ENCODE results near the gene XG. TPM values are rescaled to one million over a fixed set of nuclear protein-coding genes. Genes with fewer than 3 reads are reported as not detected.
A peak's percentile ranks its signal among the peaks of the same experiment; 100 is the strongest.

The XG gene
- total RNA-seq, 3 donors from 2014 or later (not counting 1 experiment from before 2014, with no cell fraction given), result 0.85 TPM; not detected in 2

- Mint-ChIP-seq H3K36me3 (no peaks in the 10 kb centered on the region), H3K27me3 (ENCODE audit: low read depth in 2 of 2) (peaks cover 0 to 2% of the 10 kb centered on the region in 2 donors), H3K4me3 (no peak overlapping the region), H3K4me1 (peaks cover 0 to 7% of the 10 kb centered on the region in 2 donors), H3K9me3 (no peaks in the 10 kb centered on the region), H3K27ac (no peak overlapping the region)
- DNase-seq, result no peak
- Histone ChIP-seq H3K4me3 (ENCODE audit: low read length) (no peak overlapping the region), H3K27me3 (ENCODE audit: control insufficient read depth, insufficient read depth, low read length) (no peaks in the 10 kb centered on the region), H3K4me1 (ENCODE audit: control insufficient read depth, insufficient read depth, low read length) (no peaks in the 10 kb centered on the region), H3K36me3 (ENCODE audit: control insufficient read depth, insufficient read depth, low read length) (no peaks in the 10 kb centered on the region), H3K27ac (ENCODE audit: low read length) (no peak overlapping the region), H3K9me3 (ENCODE audit: control insufficient read depth, insufficient read depth, low read length) (no peaks in the 10 kb centered on the region)
- WGBS (ENCODE audit: insufficient coverage), result 74% methylated on average over 10 of the region's 13 CpGs
- ATAC-seq, result no peak
- intact Hi-C loops (cut with micrococcal nuclease), result no loop called here
- TF ChIP-seq CTCF (IDR thresholded peaks at IDR 0.05), result no peak
These were observed 72.1 kb downstream of the XG start for GRCh38 chrX:2823795-2824386.

DNA sequence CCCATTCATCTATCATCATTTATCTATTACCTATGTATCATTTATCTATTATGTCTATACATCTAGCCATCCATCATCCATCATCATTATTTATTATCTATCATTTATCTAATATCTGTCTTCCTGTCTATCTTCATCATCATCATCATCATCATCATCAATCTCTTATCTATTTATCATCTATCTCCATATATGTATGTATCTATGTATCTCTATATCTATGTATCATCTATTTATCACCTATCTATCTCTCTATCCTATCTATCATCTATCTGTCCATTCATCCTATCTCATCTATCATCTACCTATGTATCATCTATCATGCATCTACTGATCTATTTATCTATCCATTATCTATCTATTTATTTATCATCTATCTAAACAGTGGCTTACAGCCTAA is 73.0 kb downstream of the XG start:
- DNase-seq (no peak), ATAC-seq (no peak)
- Mint-ChIP-seq H3K4me3 (no peak overlapping the region), H3K9me3 (no peaks in the 10 kb centered on the region), H3K36me3 (no peaks in the 10 kb centered on the region), H3K4me1 (peaks cover 0 to 7% of the 10 kb centered on the region in 2 donors), H3K27me3 (ENCODE audit: low read depth in 2 of 2) (peaks cover 0 to 2% of the 10 kb centered on the region in 2 donors), H3K27ac (no peak overlapping the region)
- Histone ChIP-seq H3K36me3 (ENCODE audit: control insufficient read depth, insufficient read depth, low read length) (no peaks in the 10 kb centered on the region), H3K27me3 (ENCODE audit: control insufficient read depth, insufficient read depth, low read length) (peaks cover 3% of the 10 kb centered on the region), H3K4me1 (ENCODE audit: control insufficient read depth, insufficient read depth, low read length) (peaks cover 4% of the 10 kb centered on the region), H3K9me3 (ENCODE audit: control insufficient read depth, insufficient read depth, low read length) (no peaks in the 10 kb centered on the region), H3K27ac (ENCODE audit: low read length) (no peak overlapping the region), H3K4me3 (ENCODE audit: low read length) (no peak overlapping the region)
- intact Hi-C loops (cut with micrococcal nuclease), result no loop called here
- no peak for TF ChIP-seq CTCF (IDR thresholded peaks at IDR 0.05)

DNA sequence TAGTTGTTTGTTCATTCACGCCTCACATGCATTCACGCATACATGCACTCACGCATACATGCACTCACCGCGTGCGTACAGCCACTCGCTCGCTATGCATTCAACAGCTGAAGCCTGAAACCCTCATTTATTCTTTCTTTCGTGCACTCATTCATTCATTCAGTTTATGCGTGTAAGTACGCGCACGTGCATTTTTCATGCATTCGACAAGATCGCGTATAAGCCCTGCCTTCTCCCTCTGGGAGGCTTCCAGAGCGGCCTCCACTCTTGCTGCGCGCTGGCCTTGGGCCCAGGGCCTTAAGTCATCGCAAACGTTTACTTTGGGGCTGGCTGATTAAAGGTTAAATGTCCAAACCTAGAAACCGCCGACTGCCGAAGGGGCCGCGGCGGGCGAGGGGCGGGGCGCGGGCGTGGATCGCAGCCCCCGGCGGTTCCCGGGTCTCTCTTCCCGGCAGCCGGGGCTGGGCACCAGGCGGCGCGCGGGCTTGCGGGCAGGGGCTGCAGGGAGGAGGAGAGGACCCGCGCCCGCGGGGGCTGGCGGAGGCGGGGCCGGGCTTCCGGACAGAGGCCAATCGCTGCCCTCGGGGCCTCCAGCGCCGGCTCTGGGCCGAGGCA is 76.6 kb downstream of the XG start, which contains the start of gene GYG2:
Gene GYG2, plus strand, starts transcription at position 587 of the 615 bp plus-strand sequence. CDS start 1,259 bp downstream, outside the sequence.
- Histone ChIP-seq H3K4me1 (ENCODE audit: control insufficient read depth, insufficient read depth, low read length) (peaks cover 4% of the 10 kb centered on the region), H3K27me3 (ENCODE audit: control insufficient read depth, insufficient read depth, low read length) (peaks cover 3% of the 10 kb centered on the region), H3K9me3 (ENCODE audit: control insufficient read depth, insufficient read depth, low read length) (no peaks in the 10 kb centered on the region), H3K4me3 (ENCODE audit: low read length) (no peak within 1 kb of the TSS), H3K27ac (ENCODE audit: low read length) (no peak within 1 kb of the TSS), H3K36me3 (ENCODE audit: control insufficient read depth, insufficient read depth, low read length) (no peaks in the 10 kb centered on the region)
- Mint-ChIP-seq H3K4me3 (peak within 1 kb of the TSS; percentile 4), H3K9me3 (no peaks in the 10 kb centered on the region), H3K36me3 (no peaks in the 10 kb centered on the region), H3K27me3 (ENCODE audit: low read depth in 2 of 2) (peaks cover 6 to 24% of the 10 kb centered on the region in 2 donors), H3K27ac (no peak within 1 kb of the TSS), H3K4me1 (no peaks in the 10 kb centered on the region)
- ATAC-seq, result peak in 1 of 3 donors; percentile 32
- intact Hi-C loops (cut with micrococcal nuclease), result no loop called here
- TF ChIP-seq CTCF (IDR thresholded peaks at IDR 0.05), result no peak
- 25% methylated on average over 53 of the region's 56 CpGs for WGBS (ENCODE audit: insufficient coverage)
- DNase-seq, result no peak

Data from natural killer cell (primary cell).